HG03521 (cell line): ENCODE results near the gene THRB.

ENCODE experiments used
- ATAC-seq: cut with Tn5 transposase; IDR thresholded peaks from one replicate; pipeline ENCODE4 v1.9.1; 2021; ENCODE audit warnings: mild to moderate bottlenecking, moderate library complexity; ENCODE audit not compliant: unreplicated experiment

THRB gene

GRCh38 chr3:24359102-24359501 is 135.5 kb downstream of the THRB start:
- no peak for ATAC-seq

- no peak for ATAC-seq
Observed at GRCh38 chr3:24357635-24358034, 137.0 kb downstream of the THRB start.

DNA sequence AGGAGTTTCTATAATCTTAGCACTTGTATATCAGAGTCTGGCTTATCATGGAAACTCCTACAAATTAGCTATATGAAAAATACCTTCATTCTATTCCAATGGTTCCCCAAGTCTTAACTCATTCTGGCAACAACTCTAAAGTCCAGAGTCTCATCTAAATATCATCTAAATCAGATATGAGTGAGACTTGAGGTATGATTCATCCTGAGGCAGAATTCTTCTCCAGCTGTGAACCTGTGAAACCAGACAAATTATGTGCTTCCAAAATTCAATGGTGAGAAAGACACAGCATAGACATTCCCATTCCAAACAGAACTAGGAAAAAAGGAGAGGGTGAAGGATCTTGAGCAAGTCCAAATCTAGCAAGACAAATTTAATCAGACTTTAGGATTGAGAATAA is 138.8 kb downstream of the THRB start:
- ATAC-seq, result no peak

GRCh38 chr3:24354230-24354629 is 140.4 kb downstream of the THRB start:
- ATAC-seq, result no peak

DNA sequence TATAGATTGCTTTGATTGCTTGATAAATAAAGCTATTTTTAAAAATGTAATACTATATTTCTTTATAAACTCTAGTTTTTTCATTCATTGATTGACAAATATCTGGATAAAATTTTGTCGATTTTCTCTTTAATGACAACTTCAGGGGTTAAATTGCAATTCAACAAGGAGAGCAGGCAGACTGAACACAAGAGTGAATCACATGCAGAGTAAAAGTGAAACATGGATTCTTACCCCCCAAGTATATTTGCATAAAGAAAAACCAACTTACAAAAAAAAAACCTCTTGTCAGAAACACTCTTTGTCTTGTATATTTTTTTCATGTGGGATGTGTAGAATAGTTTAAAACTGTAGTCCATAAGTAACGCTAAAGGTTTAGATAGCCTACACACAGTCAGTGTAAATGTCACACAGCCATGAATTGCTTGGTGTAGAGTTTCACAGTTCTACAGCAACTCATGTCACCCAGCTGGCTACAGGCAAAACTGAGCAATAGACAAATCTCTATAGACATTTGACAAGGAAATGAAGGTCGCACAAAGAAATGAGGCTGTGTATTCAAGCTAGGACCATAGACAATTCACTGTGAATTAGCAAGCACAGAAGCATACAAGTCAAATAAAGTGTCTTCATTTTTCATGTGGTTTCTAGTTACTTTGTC is 141.6 kb downstream of the THRB start:
- no peak for ATAC-seq

DNA sequence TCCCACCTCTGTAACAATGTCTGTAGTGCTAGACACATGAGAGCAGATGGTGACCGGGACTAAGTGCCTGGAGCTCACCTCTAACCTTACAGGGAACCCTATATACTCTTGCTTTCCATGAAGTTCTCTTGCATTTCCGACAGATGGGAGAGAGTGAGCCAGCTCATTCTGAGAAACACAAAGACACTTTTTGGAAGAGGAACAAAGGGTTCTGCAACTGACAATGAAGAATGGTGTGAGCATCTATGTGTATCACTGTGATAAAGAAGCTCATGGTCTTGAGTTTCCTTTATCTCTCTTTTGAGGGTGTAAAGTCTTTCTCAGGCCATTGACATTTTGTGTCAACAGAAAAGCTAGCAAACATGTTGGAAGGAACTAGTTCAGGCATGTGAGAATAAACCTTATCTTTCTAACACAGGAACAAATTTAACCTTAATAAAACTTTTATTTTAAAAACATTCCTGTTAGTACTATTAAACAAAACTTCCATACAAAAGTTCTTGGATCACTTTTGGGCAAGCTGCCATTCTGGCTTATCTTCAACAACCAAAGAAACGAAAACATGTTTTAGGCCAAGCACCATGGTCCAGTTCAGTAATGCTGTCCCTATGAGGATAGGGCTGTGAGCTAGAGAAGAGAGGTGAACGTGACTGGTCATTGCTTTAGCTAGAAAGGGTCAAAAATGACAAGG is 142.7 kb downstream of the THRB start:
- ATAC-seq, result no peak

GRCh38 chr3:24349367-24350019 is 145.2 kb downstream of the THRB start:
- no peak for ATAC-seq

- ATAC-seq, result no peak
Observed at GRCh38 chr3:24348348-24348747, 146.3 kb downstream of the THRB start.

GRCh38 chr3:24344784-24345439 is 149.7 kb downstream of the THRB start:
- no peak for ATAC-seq

GRCh38 chr3:24343084-24343783 is 151.4 kb downstream of the THRB start:
- no peak for ATAC-seq

DNA sequence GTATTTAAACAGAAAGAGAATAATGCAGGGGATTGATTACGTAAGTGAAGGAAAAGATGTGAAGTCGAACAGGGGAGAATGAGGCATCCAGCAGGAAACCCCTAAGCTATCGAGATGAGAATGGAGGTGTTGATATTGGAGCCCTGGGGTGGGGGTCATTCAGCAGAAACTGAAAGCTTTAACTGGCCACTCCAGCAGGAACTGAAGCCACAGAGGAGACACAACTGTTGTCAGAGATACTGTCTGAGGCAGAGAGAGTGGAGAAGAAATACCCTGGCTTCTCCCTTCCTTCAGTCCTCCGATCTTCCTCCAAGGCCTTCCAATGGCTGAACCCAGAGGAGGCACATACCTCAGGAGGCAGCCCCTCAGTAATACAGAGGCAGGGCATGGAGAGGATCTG is 152.4 kb downstream of the THRB start:
- ATAC-seq, result no peak

- no peak for ATAC-seq
Observed at GRCh38 chr3:24341668-24342067, 153.0 kb downstream of the THRB start.

DNA sequence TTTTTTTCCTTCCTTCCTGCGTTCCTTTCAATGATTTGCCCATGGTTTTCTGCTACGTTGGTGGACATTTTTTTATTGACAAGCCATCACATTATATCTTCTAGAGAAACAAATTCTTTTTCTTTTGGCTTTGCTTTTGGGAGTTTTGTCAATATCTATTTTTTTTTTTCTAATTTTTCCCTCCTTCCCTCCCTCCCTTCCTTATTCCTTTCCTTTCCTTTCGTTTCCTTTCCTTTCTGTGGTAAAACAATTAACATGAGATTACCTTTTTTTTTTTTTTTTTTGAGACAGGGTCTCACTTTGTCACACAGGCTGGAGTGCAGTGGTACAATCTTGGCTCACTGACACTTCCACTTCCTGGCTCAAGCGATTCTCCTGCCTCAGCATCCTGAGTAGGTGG is 153.7 kb downstream of the THRB start:
- ATAC-seq, result no peak

GRCh38 chr3:24340161-24340560 is 154.5 kb downstream of the THRB start:
- no peak for ATAC-seq

DNA sequence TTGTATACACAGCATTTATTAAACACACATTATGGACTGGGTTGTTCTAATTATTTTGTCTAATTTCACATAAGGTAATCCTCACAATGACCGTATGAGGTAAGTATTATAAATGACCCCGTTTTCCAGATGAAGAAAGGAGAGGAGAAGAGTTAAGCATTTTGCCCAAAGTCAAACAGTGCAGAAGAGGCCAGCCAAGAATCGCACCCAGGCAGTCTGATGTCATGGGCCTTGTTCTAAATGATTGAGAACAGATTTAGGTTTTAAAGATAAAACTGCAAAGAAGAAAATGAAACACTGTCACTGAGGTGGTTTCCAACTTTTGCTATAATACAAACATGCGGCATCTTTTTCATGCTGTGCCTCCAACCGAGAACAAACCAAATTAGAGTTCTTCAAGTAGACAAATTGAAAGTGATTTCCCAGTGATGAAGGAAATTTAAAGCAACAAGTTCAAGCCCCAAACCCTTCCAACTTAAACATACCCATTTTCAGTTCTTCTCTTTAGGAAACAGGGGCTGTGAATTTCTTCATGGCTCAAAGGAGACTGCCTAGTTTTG is 155.3 kb downstream of the THRB start:
- ATAC-seq, result no peak

DNA sequence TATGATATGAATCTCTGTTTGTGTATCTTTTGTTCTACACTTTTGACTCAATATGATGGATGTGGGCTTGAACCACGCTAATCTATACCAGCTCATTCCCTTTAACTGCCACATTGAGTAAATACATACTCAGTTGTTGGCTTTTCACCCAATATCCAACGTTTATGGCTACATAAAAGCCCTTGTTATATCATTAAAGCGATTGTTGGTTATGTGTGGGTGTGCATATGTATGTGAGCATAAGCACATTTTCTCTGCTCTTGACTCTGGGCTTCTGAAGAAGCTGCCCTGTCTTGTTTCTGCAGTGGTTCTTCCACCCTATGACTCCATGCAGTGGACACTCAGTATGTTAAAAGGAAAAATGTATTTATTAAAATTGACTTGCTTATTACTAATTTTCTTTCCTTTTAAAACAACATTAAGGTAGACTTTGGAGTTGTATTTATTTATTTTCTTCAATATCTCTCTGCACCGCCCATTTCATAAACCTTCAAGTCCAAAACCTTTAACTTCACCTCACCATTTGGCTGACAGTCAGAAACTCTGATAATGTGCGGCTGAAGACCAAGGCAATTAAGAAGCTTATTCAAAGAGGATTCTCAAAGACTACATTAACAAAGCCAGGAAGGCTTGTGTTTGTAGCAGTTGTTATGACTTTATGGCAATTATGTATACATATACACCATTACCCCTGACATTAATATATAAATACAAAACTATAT is 156.1 kb downstream of the THRB start:
- no peak for ATAC-seq

- no peak for ATAC-seq
Observed at GRCh38 chr3:24336101-24336500, 158.5 kb downstream of the THRB start.

DNA sequence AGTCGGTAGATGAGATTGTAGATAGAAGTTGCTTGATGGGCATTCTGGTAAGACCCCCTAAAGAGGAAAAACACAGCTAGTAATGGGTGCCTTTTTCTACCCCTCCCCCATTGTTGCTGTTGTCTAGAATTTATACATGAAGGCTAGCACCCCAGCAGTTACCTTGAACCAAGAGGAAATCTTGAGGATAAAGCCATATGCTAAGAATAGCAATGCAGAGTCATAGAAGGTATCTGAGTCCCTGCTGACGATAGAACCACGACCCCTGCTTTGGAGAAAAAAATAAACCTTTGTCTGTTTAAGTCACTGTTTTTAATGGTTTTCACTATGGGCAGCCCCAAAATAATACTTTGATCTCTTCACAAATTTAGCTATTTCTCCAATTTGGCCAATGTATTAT is 162.6 kb downstream of the THRB start:
- no peak for ATAC-seq

GRCh38 chr3:24323272-24323671 is 171.4 kb downstream of the THRB start:
- no peak for ATAC-seq

GRCh38 chr3:24320601-24321000 is 174.0 kb downstream of the THRB start:
- no peak for ATAC-seq
